Heart left ventricle (tissue), 13 donors: Measurements from ENCODE around the gene PRRX1.

ENCODE experiments used
- CTCF ChIP-seq, 12 donors: fragments of 200-600 bp; sonication (generic) in 4 of 12; IDR thresholded peaks; one replicate each; pipeline versions ENCODE4 v1.5.0 to v1.8.0; 2018 to 2022; ENCODE audit warnings: antibody characterized with exemption in 12 of 12, mild to moderate bottlenecking in 5 of 12
- POLR2A ChIP-seq, 2 donors: fragments of 450-650 bp; IDR thresholded peaks; one replicate each; pipeline ENCODE4 v1.6.1; 2017; ENCODE audit warnings: antibody characterized with exemption in 2 of 2, mild to moderate bottlenecking in 2 of 2, moderate library complexity in 2 of 2
- donor health status: ischemic (EF 13 %, LVEDD 7.1; RV severe dilation, severe dysfunction).
- donor health status: DM: no; HTN: yes; CAD: no.
- donor health status: DM: no; HTN: no; CAD: no.
- donor health status: ischemic (EF 25% LVEDD 6.9; RV normal size, moderate dysfunction).
- donor health status: ischemic (EF 25% LVEDD 5.7; RV mildly dilated, moderate dysfunction).
- donor health status: ischemic (EF 35%, LVEDD 5.7; RV mildly dilated, moderate dysfunction).
- donor health status: nonischemic (EF 11% LVEDD 7.7; RV severe dilation, severe dysfunction).
- donor health status: DM: yes; HTN: yes; CAD: no.
- donor health status: PGD.
- donor health status: ischemic (EF 29% LVEDD 5.4; RV normal size, mild dysfunction).
- donor health status: nonischemic (EF 23%, LVEDD 6.1; RV moderate dilation, normal function).

- no peak for TF ChIP-seq POLR2A (IDR thresholded peaks at IDR 0.05)
- TF ChIP-seq CTCF (IDR thresholded peaks at IDR 0.05), result no peak
Measured at GRCh38 chr1:170696591-170697290, 32.8 kb downstream of the PRRX1 start.
